Measurements from ENCODE around the gene ADISSP.

- TF ChIP-seq YY1 (IDR thresholded peaks at IDR 0.05; ENCODE audit: extremely low read depth, insufficient replicate concordance, low read depth, low read length), result no peak
- TF ChIP-seq SP1 (IDR thresholded peaks at IDR 0.05; ENCODE audit: low read depth), result no peak
- TF ChIP-seq CTCF (IDR thresholded peaks at IDR 0.05 in 2 of 3, conservative IDR thresholded peaks at IDR 0.05 in 1 of 3; ENCODE audit: borderline replicate concordance in 1 of 3, insufficient read depth in 1 of 3, low read depth in 2 of 3, low read length in 2 of 3), result no peak
- TF ChIP-seq ELF1 (IDR thresholded peaks at IDR 0.05; ENCODE audit: borderline replicate concordance, low read depth), result no peak
- no peak for TF ChIP-seq EZH2 (IDR thresholded peaks at IDR 0.05)
- no peak for TF ChIP-seq POLR2AphosphoS5 (IDR thresholded peaks at IDR 0.05; ENCODE audit: low read depth, low read length)
- no peak for TF ChIP-seq EZH2phosphoT487 (IDR thresholded peaks at IDR 0.05; ENCODE audit: borderline replicate concordance)
- no peak for TF ChIP-seq POLR2A (IDR thresholded peaks at IDR 0.05; ENCODE audit: borderline replicate concordance, extremely low read depth, insufficient read depth, insufficient read length)
- TF ChIP-seq REST (IDR thresholded peaks at IDR 0.05; ENCODE audit: low read depth), result no peak
These were observed 41.0 kb upstream of the ADISSP start for GRCh38 chr20:3808544-3808943.

Measured in HCT116 (cell line).